ENCODE measurements around the gene TTLL5. TPM values are rescaled to one million over a fixed set of nuclear protein-coding genes. Genes with fewer than 3 reads are reported as not detected.

Gene TTLL5
- total and polyA plus RNA-seq, 9 of the 15 experiments (the other 6 are each of a cell fraction or from before 2014, with no cell fraction given) = 4.1 to 18.9 (median 12.6) TPM

- no peak for TF ChIP-seq GTF2E2 (tag; IDR thresholded peaks at IDR 0.05)
- TF ChIP-seq ZBTB7A (IDR thresholded peaks at IDR 0.05; ENCODE audit: borderline replicate concordance, control insufficient read depth, low read depth, low read length) = no peak
- TF ChIP-seq ETV6 (IDR thresholded peaks at IDR 0.05; ENCODE audit: borderline replicate concordance in 1 of 2, low read depth in 2 of 2, low read length in 1 of 2) = no peak
- no peak for TF ChIP-seq ETV6 (CRISPR knock-in tag; IDR thresholded peaks at IDR 0.05; ENCODE audit: borderline replicate concordance)
- no peak for TF ChIP-seq TAL1 (IDR thresholded peaks at IDR 0.05)
- TF ChIP-seq ZNF174 (CRISPR knock-in tag; IDR thresholded peaks at IDR 0.05) = no peak
Observed at GRCh38 chr14:75747899-75748298, 86.9 kb downstream of the TTLL5 start (continued).

- Histone ChIP-seq H3K36me3 (ENCODE audit: control insufficient read depth, insufficient read depth, low read length) (peaks cover 6% of the 10 kb centered on the region; the same call in 1 of the 3 replicates), H3K27me3 (ENCODE audit: control insufficient read depth in 2 of 2, insufficient read depth in 2 of 2, low read length in 2 of 2) (no peaks in the 10 kb centered on the region), H3K79me2 (ENCODE audit: control insufficient read depth, insufficient read depth, low read length) (no peaks in the 10 kb centered on the region), H3K9me3 (replicated peaks; ENCODE audit: control insufficient read depth, insufficient read depth, low read depth, low read length) (no peaks in the 10 kb centered on the region), H3K4me1 (replicated peaks in 1 of 2; ENCODE audit: control insufficient read depth in 2 of 2, insufficient read depth in 2 of 2, low read length in 2 of 2) (peaks cover 0 to 3% of the 10 kb centered on the region in 2 experiments; a peak in 2 of 5 replicates), H3K9ac (ENCODE audit: insufficient read depth in 1 of 2, low read depth in 2 of 2, low read length in 2 of 2) (no peak overlapping the region), H3K4me2 (ENCODE audit: insufficient read depth, low read length) (no peak overlapping the region), H3K9me1 (ENCODE audit: control insufficient read depth, insufficient read depth, low read length) (no peaks in the 10 kb centered on the region), H2AFZ (ENCODE audit: low read depth, low read length) (no peak overlapping the region), H4K20me1 (replicated peaks; ENCODE audit: control insufficient read depth, insufficient read depth, low read length) (no peaks in the 10 kb centered on the region), H3K4me3 (no peak overlapping the region), H3K27ac (ENCODE audit: extremely low read depth, low read depth, low read length) (no peak overlapping the region)
- ChIA-PET CTCF (ENCODE audit: low intra/inter-chr PET ratio) (no interaction called here), POLR2A (interaction anchor here (1.1 kb wide), 1 partner anchor 238 kb away, joined by 3 read pairs; no protein-coding TSS in a partner anchor)
- FAIRE-seq (no peak), ATAC-seq (no peak), DNase-seq (ENCODE audit: extremely low read depth in 1 of 4, low spot score in 3 of 4) (no peak)
- BruUV-seq (replicated peaks) = no TSS peak
- in situ Hi-C loops (cut with MboI) = no loop called here
- intact Hi-C loops (cut with micrococcal nuclease) = no loop called here
- 9% methylated on average over 1 of the region's 1 CpG for WGBS (ENCODE audit: insufficient coverage, low coverage, missing lambda C conversion rate)
- no peak for TF ChIP-seq MGA (IDR thresholded peaks at IDR 0.05)
- TF ChIP-seq CBFA2T2 (conservative IDR thresholded peaks at IDR 0.05) = no peak
- no peak for TF ChIP-seq ZNF431 (CRISPR knock-in tag; IDR thresholded peaks at IDR 0.05)
- TF ChIP-seq CAMTA2 (CRISPR knock-in tag; conservative IDR thresholded peaks at IDR 0.05) = no peak
- TF ChIP-seq ZFP30 (CRISPR knock-in tag; IDR thresholded peaks at IDR 0.05; ENCODE audit: borderline replicate concordance) = no peak
Observed at GRCh38 chr14:75748336-75748735, 87.3 kb downstream of the TTLL5 start.
